ENCODE results near the gene COX6A1. TPM values are rescaled to one million over a fixed set of nuclear protein-coding genes. Genes with fewer than 3 reads are reported as not detected.

The COX6A1 gene
- total RNA-seq, 4 donors from 2014 or later = 469 to 1,865 (median 1,048) TPM

- peak overlapping the region; percentile 29 to 68 (median 63) for H3K27ac ChIP-seq
- peaks cover 0 to 21% (median 10%) of the 10 kb centered on the region in 4 donors for H3K4me1 ChIP-seq
- peak; percentile 55 for DNase-seq
- TF ChIP-seq POLR2A (IDR thresholded peaks at IDR 0.05) = no peak
- no peak for TF ChIP-seq EP300 (IDR thresholded peaks at IDR 0.05; ENCODE audit: low read depth)
- TF ChIP-seq CTCF (IDR thresholded peaks at IDR 0.05) = no peak
- TF ChIP-seq POLR2AphosphoS5 (IDR thresholded peaks at IDR 0.05) = no peak
- in situ Hi-C loops (cut with MboI; ENCODE audit: low pct_ligation_motif_present in 1 of 4, low pct_unique_long_range_greater_than_20kb in 1 of 4, low sequenced_read_pairs in 3 of 4) (loop anchor here in 2 of 4 donors (5.0 kb wide), 2 partner anchors 71 to 76 kb away; no protein-coding TSS in a partner anchor), intact Hi-C loops (cut with DNase I; ENCODE audit: low total_unique reads) (loop anchor here (5.0 kb wide), 1 partner anchor 71 kb away; no protein-coding TSS in a partner anchor)
- no peaks in the 10 kb centered on the region for H3K27me3 ChIP-seq
- H3K9me3 ChIP-seq = no peaks in the 10 kb centered on the region
- 21 to 30% methylated on average over 3 to 8 of the region's 8 CpGs for WGBS, 2 donors (ENCODE audit: low coverage in 1 of 2)
- H3K36me3 ChIP-seq = no peaks in the 10 kb centered on the region
- H3K4me3 ChIP-seq = no peak overlapping the region
Measured at GRCh38 chr12:120428597-120429229, 9.2 kb upstream of the COX6A1 start.

- peaks cover 0 to 21% (median 10%) of the 10 kb centered on the region in 4 donors for H3K4me1 ChIP-seq
- WGBS, 2 donors (ENCODE audit: low coverage in 1 of 2) = 17 to 41% methylated on average over 1 to 7 of the region's 7 CpGs
- in situ Hi-C loops (cut with MboI; ENCODE audit: low pct_ligation_motif_present in 1 of 4, low pct_unique_long_range_greater_than_20kb in 1 of 4, low sequenced_read_pairs in 3 of 4) (loop anchor here in 2 of 4 donors (5.0 kb wide), 2 partner anchors 72 to 77 kb away; no protein-coding TSS in a partner anchor), intact Hi-C loops (cut with DNase I; ENCODE audit: low total_unique reads) (loop anchor here (5.0 kb wide), 1 partner anchor 72 kb away; no protein-coding TSS in a partner anchor)
- H3K4me3 ChIP-seq = no peak overlapping the region
- H3K27me3 ChIP-seq = no peaks in the 10 kb centered on the region
- no peak for TF ChIP-seq POLR2AphosphoS5 (IDR thresholded peaks at IDR 0.05)
- TF ChIP-seq EP300 (IDR thresholded peaks at IDR 0.05; ENCODE audit: low read depth) = no peak
- TF ChIP-seq POLR2A (IDR thresholded peaks at IDR 0.05) = no peak
- no peak for TF ChIP-seq CTCF (IDR thresholded peaks at IDR 0.05)
- peak overlapping the region; percentile 23 to 68 (median 48) for H3K27ac ChIP-seq
- no peaks in the 10 kb centered on the region for H3K36me3 ChIP-seq
- DNase-seq = peak; percentile 49
- no peaks in the 10 kb centered on the region for H3K9me3 ChIP-seq
Measured at GRCh38 chr12:120429368-120429767, 8.5 kb upstream of the COX6A1 start.

DNA sequence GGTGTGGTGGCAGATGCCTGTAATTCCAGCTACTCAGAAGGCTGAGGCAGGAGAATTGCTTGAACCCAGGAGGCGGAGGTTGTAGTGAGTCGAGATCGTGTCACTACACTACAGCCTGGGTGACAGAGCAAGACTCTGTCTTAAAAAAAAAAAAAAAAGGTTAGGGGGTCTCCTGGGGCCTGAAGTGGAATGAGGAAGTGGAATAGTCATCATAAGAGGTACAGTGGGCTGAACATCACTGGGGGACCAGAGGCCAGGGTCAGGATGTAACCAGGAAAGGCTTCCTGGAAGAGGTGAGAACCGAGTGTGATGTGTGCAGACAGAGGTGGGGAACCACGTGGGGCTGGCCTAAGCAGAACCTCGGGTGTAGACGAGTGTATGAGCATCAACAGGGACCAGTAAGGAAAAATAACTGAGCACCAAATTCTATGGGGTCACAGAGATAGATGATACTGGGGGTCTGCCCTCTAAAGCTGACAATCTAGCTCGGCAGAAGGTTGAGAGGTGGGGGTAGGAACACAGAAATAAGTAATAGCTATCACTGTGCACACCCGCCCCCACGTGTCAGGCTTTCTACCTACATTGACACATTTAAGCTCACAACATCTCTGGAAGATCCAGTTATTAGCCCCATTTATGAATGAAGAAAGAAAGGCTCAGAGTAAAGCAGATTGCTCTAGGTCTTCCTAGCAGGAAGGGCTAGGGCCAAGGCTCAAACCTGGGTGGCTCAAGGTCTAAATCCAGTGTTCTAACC lies 5.0 kb upstream of the COX6A1 start:
- Histone ChIP-seq H3K36me3 (no peaks in the 10 kb centered on the region), H3K27ac (no peak overlapping the region), H3K4me3 (no peak overlapping the region), H3K27me3 (no peaks in the 10 kb centered on the region), H3K9me3 (no peaks in the 10 kb centered on the region), H3K4me1 (peaks cover 0 to 23% (median 10%) of the 10 kb centered on the region in 4 donors)
- intact Hi-C loops (cut with DNase I; ENCODE audit: low total_unique reads) = no loop called here
- TF ChIP-seq EP300 (IDR thresholded peaks at IDR 0.05; ENCODE audit: low read depth) = no peak
- TF ChIP-seq POLR2A (IDR thresholded peaks at IDR 0.05) = no peak
- 56 to 66% methylated on average over 4 to 10 of the region's 10 CpGs for WGBS, 2 donors (ENCODE audit: low coverage in 1 of 2)
- DNase-seq = no peak
- in situ Hi-C loops (cut with MboI; ENCODE audit: low pct_ligation_motif_present in 1 of 4, low pct_unique_long_range_greater_than_20kb in 1 of 4, low sequenced_read_pairs in 3 of 4) = loop anchor here in 2 of 4 donors (10.0 kb wide), 2 partner anchors 78 to 108 kb away; partner anchors contain the start of gene PLA2G1B (in 1 of the 2)

GRCh38 chr12:120438495-120439198 lies 734 bp downstream of the COX6A1 start:
- WGBS, 2 donors (ENCODE audit: low coverage in 1 of 2) = 21 to 33% methylated on average over 9 to 17 of the region's 17 CpGs
- Histone ChIP-seq H3K27ac (peak overlapping the region; percentile 90 to 92 (median 92)), H3K4me1 (peaks cover 11 to 20% (median 13%) of the 10 kb centered on the region in 4 donors), H3K4me3 (peak overlapping the region; percentile 69 to 94 (median 83)), H3K27me3 (no peaks in the 10 kb centered on the region), H3K9me3 (no peaks in the 10 kb centered on the region), H3K36me3 (peaks cover 0 to 7% (median 2%) of the 10 kb centered on the region in 4 donors)
- in situ Hi-C loops (cut with MboI; ENCODE audit: low pct_ligation_motif_present in 1 of 4, low pct_unique_long_range_greater_than_20kb in 1 of 4, low sequenced_read_pairs in 3 of 4) (loop anchor here in 2 of 4 donors (10.0 kb wide), 2 partner anchors 84 to 114 kb away; partner anchors contain the start of gene PLA2G1B (in 1 of the 2)), intact Hi-C loops (cut with DNase I; ENCODE audit: low total_unique reads) (no loop called here)
- DNase-seq = no peak
- TF ChIP-seq EP300 (IDR thresholded peaks at IDR 0.05; ENCODE audit: low read depth) (no peak), CTCF (IDR thresholded peaks at IDR 0.05) (no peak), POLR2A (IDR thresholded peaks at IDR 0.05) (no peak), POLR2AphosphoS5 (IDR thresholded peaks at IDR 0.05) (no peak)
